A549 (cell line): ENCODE results near the gene PHGDH.

Experiments
- BHLHE40 ChIP-seq: IDR thresholded peaks from 2 replicates; pipeline ENCODE4 v1.6.1; 2012; ENCODE audit warnings: low read depth, low read length, inconsistent platforms
- CTCF ChIP-seq: fragments of >200 bp; sonication (Bioruptor Twin); formaldehyde crosslinking; IDR thresholded peaks from 3 replicates; pipeline ENCODE4 v1.5.1; 2016
- ESRRA ChIP-seq: fragments of 150-350 bp; IDR thresholded peaks from 2 replicates; pipeline ENCODE4 v1.6.1; 2014; ENCODE audit warnings: mild to moderate bottlenecking, low read length, borderline replicate concordance
- ZSCAN20 ChIP-seq: fragments of 250-450 bp; sonication (Bioruptor Pico); IDR thresholded peaks from 2 replicates; pipeline ENCODE4 v1.8.0; 2022; ENCODE audit warnings: mild to moderate bottlenecking, moderate library complexity
- TF ChIP-seq, protein P1 (sequence below): fragments of 200-600 bp; sonication (generic); IDR thresholded peaks from 2 replicates; pipeline ENCODE4 v1.6.1; 2016; ENCODE audit warnings: antibody characterized with exemption, mild to moderate bottlenecking, moderate library complexity

DNA sequence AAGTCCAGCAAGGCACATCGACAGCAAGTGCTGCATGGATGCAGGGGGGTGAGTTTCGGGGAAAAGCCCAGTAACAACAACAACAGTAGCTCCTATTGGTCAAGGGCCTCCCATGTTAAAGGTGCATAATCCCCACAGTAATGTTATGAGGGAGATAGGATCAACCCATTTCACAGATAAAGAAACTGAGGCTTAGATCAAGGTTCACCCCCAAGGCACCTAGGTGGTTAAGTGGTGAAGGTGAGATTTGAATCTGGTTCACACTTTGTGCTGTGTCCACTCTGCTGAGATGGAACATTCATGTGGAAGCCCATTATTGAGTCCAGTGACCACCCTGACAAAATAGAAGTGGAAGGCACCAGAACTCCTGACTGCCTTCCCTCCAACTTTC, 24.9 kb downstream of the PHGDH start:
- no peak for TF ChIP-seq CTCF
- no peak for TF ChIP-seq ESRRA
- no peak for TF ChIP-seq ZSCAN20 (CRISPR knock-in tag)
- TF ChIP-seq, protein P1, sequence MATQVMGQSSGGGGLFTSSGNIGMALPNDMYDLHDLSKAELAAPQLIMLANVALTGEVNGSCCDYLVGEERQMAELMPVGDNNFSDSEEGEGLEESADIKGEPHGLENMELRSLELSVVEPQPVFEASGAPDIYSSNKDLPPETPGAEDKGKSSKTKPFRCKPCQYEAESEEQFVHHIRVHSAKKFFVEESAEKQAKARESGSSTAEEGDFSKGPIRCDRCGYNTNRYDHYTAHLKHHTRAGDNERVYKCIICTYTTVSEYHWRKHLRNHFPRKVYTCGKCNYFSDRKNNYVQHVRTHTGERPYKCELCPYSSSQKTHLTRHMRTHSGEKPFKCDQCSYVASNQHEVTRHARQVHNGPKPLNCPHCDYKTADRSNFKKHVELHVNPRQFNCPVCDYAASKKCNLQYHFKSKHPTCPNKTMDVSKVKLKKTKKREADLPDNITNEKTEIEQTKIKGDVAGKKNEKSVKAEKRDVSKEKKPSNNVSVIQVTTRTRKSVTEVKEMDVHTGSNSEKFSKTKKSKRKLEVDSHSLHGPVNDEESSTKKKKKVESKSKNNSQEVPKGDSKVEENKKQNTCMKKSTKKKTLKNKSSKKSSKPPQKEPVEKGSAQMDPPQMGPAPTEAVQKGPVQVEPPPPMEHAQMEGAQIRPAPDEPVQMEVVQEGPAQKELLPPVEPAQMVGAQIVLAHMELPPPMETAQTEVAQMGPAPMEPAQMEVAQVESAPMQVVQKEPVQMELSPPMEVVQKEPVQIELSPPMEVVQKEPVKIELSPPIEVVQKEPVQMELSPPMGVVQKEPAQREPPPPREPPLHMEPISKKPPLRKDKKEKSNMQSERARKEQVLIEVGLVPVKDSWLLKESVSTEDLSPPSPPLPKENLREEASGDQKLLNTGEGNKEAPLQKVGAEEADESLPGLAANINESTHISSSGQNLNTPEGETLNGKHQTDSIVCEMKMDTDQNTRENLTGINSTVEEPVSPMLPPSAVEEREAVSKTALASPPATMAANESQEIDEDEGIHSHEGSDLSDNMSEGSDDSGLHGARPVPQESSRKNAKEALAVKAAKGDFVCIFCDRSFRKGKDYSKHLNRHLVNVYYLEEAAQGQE = no peak
- TF ChIP-seq BHLHE40 = no peak
